HEK293T (cell line): ENCODE measurements around the gene NME8.

ENCODE experiments used
- ARNT ChIP-seq: fragments of 450-650 bp; IDR thresholded peaks from 2 replicates; pipeline ENCODE4 v1.6.1; 2017; ENCODE audit warnings: mild to moderate bottlenecking
- BHLHE40 ChIP-seq: fragments of 450-650 bp; IDR thresholded peaks from 2 replicates; pipeline ENCODE4 v1.6.1; 2016; ENCODE audit warnings: mild to moderate bottlenecking, moderate library complexity, borderline replicate concordance
- CTBP1 ChIP-seq: fragments of 450-650 bp; IDR thresholded peaks from 2 replicates; pipeline ENCODE4 v1.6.1; 2016; ENCODE audit warnings: borderline replicate concordance
- ELF4 ChIP-seq: fragments of 450-650 bp; IDR thresholded peaks from 2 replicates; pipeline ENCODE4 v1.6.1; 2017; ENCODE audit warnings: antibody characterized with exemption
- FOXA1 ChIP-seq: fragments of 450-650 bp; IDR thresholded peaks from 2 replicates; pipeline ENCODE4 v1.6.1; 2016; ENCODE audit warnings: mild to moderate bottlenecking
- FOXK2 ChIP-seq: fragments of 450-650 bp; IDR thresholded peaks from 2 replicates; pipeline ENCODE4 v1.6.1; 2016; ENCODE audit warnings: mild to moderate bottlenecking
- FOXM1 ChIP-seq: fragments of 450-650 bp; IDR thresholded peaks from 2 replicates; pipeline ENCODE4 v1.6.1; 2017; ENCODE audit warnings: mild to moderate bottlenecking, borderline replicate concordance
- LEF1 ChIP-seq: fragments of 450-650 bp; IDR thresholded peaks from 2 replicates; pipeline ENCODE4 v1.6.1; 2017; ENCODE audit warnings: mild to moderate bottlenecking, borderline replicate concordance
- SP1 ChIP-seq: fragments of 450-650 bp; IDR thresholded peaks from 2 replicates; pipeline ENCODE4 v1.6.1; 2017
- SUZ12 ChIP-seq: fragments of 450-650 bp; IDR thresholded peaks from 2 replicates; pipeline ENCODE4 v1.6.1; 2016; ENCODE audit warnings: mild to moderate bottlenecking
- TARDBP ChIP-seq: fragments of 450-650 bp; IDR thresholded peaks from 2 replicates; pipeline ENCODE4 v1.6.1; 2016

DNA sequence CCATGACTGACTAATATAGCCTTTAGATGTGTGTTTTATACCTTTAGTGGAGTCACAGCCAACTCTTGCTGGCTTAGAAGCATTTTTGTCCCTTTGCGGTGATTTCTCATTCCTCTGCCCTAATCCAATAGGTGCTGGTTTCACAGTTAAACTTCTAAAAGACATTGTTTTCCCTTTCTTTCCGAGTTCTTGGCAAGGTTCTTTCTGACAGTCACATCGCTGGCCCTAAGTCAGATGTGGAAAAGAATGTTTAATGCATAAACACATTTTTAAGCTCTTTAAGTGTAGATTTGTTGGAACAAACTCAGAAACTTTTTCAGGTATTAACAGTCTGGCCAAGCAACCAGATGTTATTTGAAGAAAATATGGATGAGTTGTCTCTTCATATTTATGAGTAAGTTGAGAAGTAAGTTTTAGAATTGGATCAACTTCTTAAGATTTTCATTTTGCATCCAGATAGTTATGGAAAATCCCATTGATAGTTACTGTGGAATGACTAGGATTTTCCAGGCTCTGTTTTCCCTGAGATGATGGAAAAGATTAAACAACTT lies 76.2 kb downstream of the NME8 start:
- no peak for TF ChIP-seq ARNT
- no peak for TF ChIP-seq CTBP1
- TF ChIP-seq FOXA1, result no peak
- no peak for TF ChIP-seq FOXM1
- TF ChIP-seq BHLHE40, result no peak
- TF ChIP-seq SP1, result no peak
- no peak for TF ChIP-seq SUZ12
- no peak for TF ChIP-seq TARDBP
- TF ChIP-seq LEF1, result no peak
- no peak for TF ChIP-seq ELF4
- TF ChIP-seq FOXK2, result no peak
